Vagina (tissue), 2 donors: Measurements from ENCODE around the gene IFNA2. TPM values are rescaled to one million over a fixed set of nuclear protein-coding genes. Genes with fewer than 3 reads are reported as not detected.

Source experiments
- DNase-seq, 2 donors: peaks; one replicate each; pipeline ENCODE4 v3.0.0-alpha.2; 2017; ENCODE audit errors: extremely low spot score in 2 of 2
- H3K27ac ChIP-seq: fragments of 200-600 bp; sonication (generic); one replicate; pipeline ENCODE4 v1.5.1; 2019
- H3K27me3 ChIP-seq: fragments of 200-600 bp; sonication (generic); one replicate; pipeline ENCODE4 v1.5.1; 2019
- H3K36me3 ChIP-seq, 2 donors: fragments of 200-600 bp; sonication (generic); one replicate each; pipeline ENCODE4 v1.5.1; 2017 to 2019
- H3K4me1 ChIP-seq: fragments of 200-600 bp; sonication (generic); one replicate; pipeline ENCODE4 v1.5.1; 2019
- H3K4me3 ChIP-seq, 2 donors: fragments of 200-600 bp; sonication (generic); 1 replicate in 1 of 2; 2 replicates in 1 of 2; pipeline ENCODE4 v1.5.1; 2016 to 2019
- H3K9me3 ChIP-seq: fragments of 200-600 bp; sonication (generic); one replicate; pipeline ENCODE4 v1.5.1; 2019
- CTCF ChIP-seq, 3 experiments: fragments of 450-650 bp in 2 of 3; fragments of 200-600 bp in 1 of 3; sonication (generic) in 1 of 3; IDR thresholded peaks; one replicate each; pipeline ENCODE4 v1.5.1; 2017 to 2019; ENCODE audit warnings: antibody characterized with exemption in 3 of 3, mild to moderate bottlenecking in 2 of 3, moderate library complexity in 2 of 3
- POLR2A ChIP-seq, 2 donors: fragments of 450-650 bp; IDR thresholded peaks; one replicate each; pipeline ENCODE4 v1.6.1; 2017; ENCODE audit warnings: antibody characterized with exemption in 2 of 2, mild to moderate bottlenecking in 2 of 2, moderate library complexity in 2 of 2
- POLR2AphosphoS5 ChIP-seq, 2 donors: sonication (generic); formaldehyde crosslinking; IDR thresholded peaks; one replicate each; pipeline ENCODE4 v1.9.0; 2017; ENCODE audit warnings: antibody characterized with exemption in 2 of 2, mild to moderate bottlenecking in 2 of 2, low read depth in 1 of 2; ENCODE audit not compliant: insufficient read depth in 1 of 2
- intact Hi-C: fragments of 100-400 bp; cut with DNase I; formaldehyde crosslinking; loops from one replicate; pipeline ENCODE4 v1.15.1; 2023
- total RNA-seq: library from RNA; depleted of rRNA; stranded (reverse); fragments of >200 nt; gene quantifications from one replicate; pipeline ENCODE4 v1.2.3, GENCODE V29; 2016

IFNA2 gene
- total RNA-seq, 1 donor from 2014 or later = not detected

GRCh38 chr9:21357479-21358460 is 27.4 kb downstream of the IFNA2 start:
- Histone ChIP-seq H3K36me3 (no peaks in the 10 kb centered on the region), H3K27me3 (no peaks in the 10 kb centered on the region)
- no peak for TF ChIP-seq POLR2AphosphoS5 (IDR thresholded peaks at IDR 0.05; ENCODE audit: insufficient read depth in 1 of 2, low read depth in 1 of 2)
- TF ChIP-seq CTCF (IDR thresholded peaks at IDR 0.05) = no peak
- no peak for TF ChIP-seq POLR2A (IDR thresholded peaks at IDR 0.05)

GRCh38 chr9:21350787-21351186 is 34.4 kb downstream of the IFNA2 start, which contains the start of gene IFNA6:
TSS of gene IFNA6 (minus strand) at chr9:21350887. CDS start at chr9:21350887, 0 bp downstream.
- H3K27ac ChIP-seq = no peak within 1 kb of the TSS
- no peaks in the 10 kb centered on the region for H3K4me1 ChIP-seq
- no peak within 1 kb of the TSS for H3K4me3 ChIP-seq
- intact Hi-C loops = no loop called here
- no peaks in the 10 kb centered on the region for H3K36me3 ChIP-seq
- no peak for TF ChIP-seq CTCF (IDR thresholded peaks at IDR 0.05)
- no peak for TF ChIP-seq POLR2A (IDR thresholded peaks at IDR 0.05)
- TF ChIP-seq POLR2AphosphoS5 (IDR thresholded peaks at IDR 0.05; ENCODE audit: insufficient read depth in 1 of 2, low read depth in 1 of 2) = no peak
- no peak for DNase-seq
- H3K9me3 ChIP-seq = no peaks in the 10 kb centered on the region
- H3K27me3 ChIP-seq = no peaks in the 10 kb centered on the region

More at GRCh38 chr9:21357479-21358460, 27.4 kb downstream of the IFNA2 start:
- intact Hi-C loops = no loop called here
- DNase-seq = no peak
- H3K4me1 ChIP-seq = no peaks in the 10 kb centered on the region
- H3K9me3 ChIP-seq = no peaks in the 10 kb centered on the region
- no peak overlapping the region for H3K27ac ChIP-seq
- H3K4me3 ChIP-seq = no peak overlapping the region

GRCh38 chr9:21348430-21348970 is 36.7 kb downstream of the IFNA2 start:
- H3K36me3 ChIP-seq = no peaks in the 10 kb centered on the region
- no peak overlapping the region for H3K4me3 ChIP-seq
- intact Hi-C loops = loop anchor here (10.0 kb wide), 1 partner anchor 46 kb away; no protein-coding TSS in a partner anchor
- TF ChIP-seq POLR2A (IDR thresholded peaks at IDR 0.05) (no peak), POLR2AphosphoS5 (IDR thresholded peaks at IDR 0.05; ENCODE audit: insufficient read depth in 1 of 2, low read depth in 1 of 2) (no peak), CTCF (IDR thresholded peaks at IDR 0.05) (no peak)
- no peaks in the 10 kb centered on the region for H3K9me3 ChIP-seq
- H3K27ac ChIP-seq = no peak overlapping the region
- H3K27me3 ChIP-seq = no peaks in the 10 kb centered on the region
- H3K4me1 ChIP-seq = no peaks in the 10 kb centered on the region
- no peak for DNase-seq

- no peak for DNase-seq
- intact Hi-C loops = loop anchor here (10.0 kb wide), 1 partner anchor 54 kb away; no protein-coding TSS in a partner anchor
- H3K27ac ChIP-seq = no peak overlapping the region
- H3K36me3 ChIP-seq = no peaks in the 10 kb centered on the region
- no peak overlapping the region for H3K4me3 ChIP-seq
- H3K4me1 ChIP-seq = no peaks in the 10 kb centered on the region
- TF ChIP-seq POLR2AphosphoS5 (IDR thresholded peaks at IDR 0.05; ENCODE audit: insufficient read depth in 1 of 2, low read depth in 1 of 2) (no peak), POLR2A (IDR thresholded peaks at IDR 0.05) (no peak), CTCF (IDR thresholded peaks at IDR 0.05) (no peak)
- no peaks in the 10 kb centered on the region for H3K27me3 ChIP-seq
- H3K9me3 ChIP-seq = no peaks in the 10 kb centered on the region
These were observed 44.5 kb downstream of the IFNA2 start for GRCh38 chr9:21340735-21341134.
